Keratinocyte (primary cell): Measurements from ENCODE around the gene RALGPS1. TPM values are rescaled to one million over a fixed set of nuclear protein-coding genes. Genes with fewer than 3 reads are reported as not detected.

Source experiments
- DNase-seq: peaks from one replicate; pipeline ENCODE4 v3.0.0-alpha.2; 2011; ENCODE audit warnings: low read depth, missing footprints, low spot score
- FAIRE-seq: peaks from 2 replicates; lab custom pipeline; 2011; peaks lifted over from hg19 to GRCh38; lab: Jason Lieb, UNC
- H2AFZ ChIP-seq: 2 replicates; pipeline ENCODE4 v1.6.0; 2012; ENCODE audit warnings: low read length, control low read depth, inconsistent platforms; ENCODE audit not compliant: control insufficient read depth
- H3K27ac ChIP-seq: 2 replicates; pipeline ENCODE4 v1.5.1; 2011; ENCODE audit warnings: low read length; ENCODE audit not compliant: control insufficient read depth, insufficient read depth
- H3K27me3 ChIP-seq: 3 replicates; pipeline ENCODE4 v1.6.0; 2011; ENCODE audit warnings: low read length; ENCODE audit not compliant: control insufficient read depth, insufficient read depth; ENCODE audit errors: extremely low read depth
- H3K36me3 ChIP-seq, 2 experiments: 2 replicates in 1 of 2; 3 replicates in 1 of 2; pipeline ENCODE4 v1.5.1; 2011; ENCODE audit warnings: low read length in 2 of 2, mild to moderate bottlenecking in 1 of 2; ENCODE audit not compliant: control insufficient read depth in 2 of 2, insufficient read depth in 2 of 2; ENCODE audit errors: extremely low read depth in 1 of 2
- H3K4me1 ChIP-seq: 3 replicates; pipeline ENCODE4 v1.5.1; 2011; ENCODE audit warnings: low read length; ENCODE audit not compliant: control insufficient read depth, insufficient read depth; ENCODE audit errors: extremely low read depth
- H3K4me2 ChIP-seq: 3 replicates; pipeline ENCODE4 v1.6.0; 2011; ENCODE audit warnings: low read depth, low read length; ENCODE audit not compliant: control insufficient read depth, insufficient read depth; ENCODE audit errors: extremely low read depth
- H3K4me3 ChIP-seq, 3 experiments: fragments of 200-600 bp in 1 of 3; sonication (generic) in 1 of 3; 2 replicates in 2 of 3; 3 replicates in 1 of 3; pipeline ENCODE4 v1.5.1; 2011 to 2016; ENCODE audit warnings: low read length in 3 of 3, mild to moderate bottlenecking in 3 of 3, control low read depth in 2 of 3, inconsistent platforms in 1 of 3, low read depth in 1 of 3, mixed read lengths in 1 of 3, mixed run types in 1 of 3, moderate library complexity in 1 of 3; ENCODE audit not compliant: control insufficient read depth in 2 of 3, insufficient read depth in 2 of 3; ENCODE audit errors: extremely low read depth in 1 of 3
- H3K79me2 ChIP-seq: 2 replicates; pipeline ENCODE4 v1.6.0; 2012; ENCODE audit warnings: low read length; ENCODE audit not compliant: control insufficient read depth, insufficient read depth
- H3K9ac ChIP-seq: 3 replicates; pipeline ENCODE4 v1.6.0; 2011; ENCODE audit warnings: low read length; ENCODE audit not compliant: control insufficient read depth, insufficient read depth; ENCODE audit errors: extremely low read depth
- H3K9me1 ChIP-seq: 3 replicates; pipeline ENCODE4 v1.6.0; 2011; ENCODE audit warnings: low read length; ENCODE audit not compliant: control insufficient read depth, insufficient read depth; ENCODE audit errors: extremely low read depth
- H3K9me3 ChIP-seq: 2 replicates; pipeline ENCODE4 v1.5.1; 2012; ENCODE audit warnings: low read depth, low read length; ENCODE audit not compliant: control insufficient read depth
- H4K20me1 ChIP-seq: 3 replicates; pipeline ENCODE4 v1.6.0; 2011; ENCODE audit warnings: low read length; ENCODE audit not compliant: control insufficient read depth, insufficient read depth; ENCODE audit errors: extremely low read depth
- EZH2 ChIP-seq: IDR thresholded peaks from one replicate; pipeline ENCODE4 v1.6.1; 2012; ENCODE audit warnings: inconsistent platforms, mild to moderate bottlenecking, low read length, moderate library complexity
- dilution Hi-C: fragments of 300-500 bp; cut with MboI; formaldehyde crosslinking; loops from one replicate; pipeline ENCODE4 v1.7.0; 2020; ENCODE audit warnings: low sequenced_read_pairs; ENCODE audit not compliant: extremely low pct_ligation_motif_present
- polyA plus RNA-seq, 5 experiments: library from polyadenylated mRNA; depleted of rRNA in 3 of 5; stranded (reverse) in 3 of 5; stranded (forward) in 1 of 5; unstranded in 1 of 5; fragments of >200 nt; gene quantifications; 1 replicate in 1 of 5; 2 replicates in 3 of 5; 3 replicates in 1 of 5; pipeline versions ENCODE4 v1.2.1 to v1.2.3, GENCODE V29; 2011 to 2012; ENCODE audit warnings: missing spikeins in 2 of 5, low read depth in 1 of 5, low replicate concordance in 1 of 5
- TF ChIP-seq, protein P1 (sequence below), 3 experiments: IDR thresholded peaks in 1 of 3; conservative IDR thresholded peaks in 1 of 3; optimal IDR thresholded peaks in 1 of 3; 2 replicates in 2 of 3; 3 replicates in 1 of 3; pipeline versions ENCODE3 to v1.5.1; 2011; ENCODE audit warnings: low read length in 3 of 3, mild to moderate bottlenecking in 3 of 3, moderate library complexity in 2 of 3, control low read depth in 1 of 3, inconsistent platforms in 1 of 3; ENCODE audit not compliant: insufficient read depth in 2 of 3; ENCODE audit errors: extremely low read depth in 1 of 3

The RALGPS1 gene
- polyA plus RNA-seq, 1 donor (not counting 4 experiments of a cell fraction or from before 2014, with no cell fraction given), result 0.56 TPM

DNA sequence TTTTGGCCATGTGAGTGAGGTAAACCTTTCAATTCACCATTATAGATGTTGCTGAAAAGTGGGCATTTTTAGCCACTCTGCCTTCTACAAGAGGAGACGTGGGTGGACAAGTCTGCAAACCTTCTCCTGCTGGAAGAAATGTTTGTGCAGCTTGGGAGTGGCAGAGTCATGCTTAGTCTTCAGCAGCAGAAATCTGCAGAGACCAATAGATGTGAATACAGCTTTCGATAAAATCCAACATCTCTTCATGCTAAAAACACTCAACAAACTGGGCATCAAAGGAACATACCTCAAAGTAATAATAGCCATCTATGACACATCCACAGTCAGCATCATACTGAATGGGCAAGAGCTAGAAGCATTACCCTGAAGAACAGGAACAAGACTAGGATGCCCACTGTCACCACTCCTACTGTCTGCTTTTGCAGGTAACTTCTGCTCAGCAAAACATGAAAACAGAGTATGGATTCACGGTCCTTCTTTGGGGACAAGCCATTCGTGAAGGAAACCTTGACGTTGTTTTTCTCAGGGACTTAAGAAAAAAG, 91.3 kb downstream of the RALGPS1 start:
- Histone ChIP-seq H3K36me3 (no peaks in the 10 kb centered on the region), H3K9me3 (no peaks in the 10 kb centered on the region), H3K4me2 (no peak overlapping the region), H3K4me3 (no peak overlapping the region), H3K27me3 (peaks cover 4% of the 10 kb centered on the region), H4K20me1 (no peaks in the 10 kb centered on the region), H3K4me1 (no peaks in the 10 kb centered on the region), H3K9me1 (no peaks in the 10 kb centered on the region), H3K27ac (no peak overlapping the region), H3K9ac (no peak overlapping the region), H2AFZ (no peak overlapping the region), H3K79me2 (no peaks in the 10 kb centered on the region)
- dilution Hi-C loops, result no loop called here
- FAIRE-seq (no peak), DNase-seq (no peak)
- TF ChIP-seq, protein P1, sequence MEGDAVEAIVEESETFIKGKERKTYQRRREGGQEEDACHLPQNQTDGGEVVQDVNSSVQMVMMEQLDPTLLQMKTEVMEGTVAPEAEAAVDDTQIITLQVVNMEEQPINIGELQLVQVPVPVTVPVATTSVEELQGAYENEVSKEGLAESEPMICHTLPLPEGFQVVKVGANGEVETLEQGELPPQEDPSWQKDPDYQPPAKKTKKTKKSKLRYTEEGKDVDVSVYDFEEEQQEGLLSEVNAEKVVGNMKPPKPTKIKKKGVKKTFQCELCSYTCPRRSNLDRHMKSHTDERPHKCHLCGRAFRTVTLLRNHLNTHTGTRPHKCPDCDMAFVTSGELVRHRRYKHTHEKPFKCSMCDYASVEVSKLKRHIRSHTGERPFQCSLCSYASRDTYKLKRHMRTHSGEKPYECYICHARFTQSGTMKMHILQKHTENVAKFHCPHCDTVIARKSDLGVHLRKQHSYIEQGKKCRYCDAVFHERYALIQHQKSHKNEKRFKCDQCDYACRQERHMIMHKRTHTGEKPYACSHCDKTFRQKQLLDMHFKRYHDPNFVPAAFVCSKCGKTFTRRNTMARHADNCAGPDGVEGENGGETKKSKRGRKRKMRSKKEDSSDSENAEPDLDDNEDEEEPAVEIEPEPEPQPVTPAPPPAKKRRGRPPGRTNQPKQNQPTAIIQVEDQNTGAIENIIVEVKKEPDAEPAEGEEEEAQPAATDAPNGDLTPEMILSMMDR (optimal IDR thresholded peaks at IDR 0.05 in 1 of 3, IDR thresholded peaks at IDR 0.05 in 1 of 3, conservative IDR thresholded peaks at IDR 0.05 in 1 of 3; ENCODE audit: extremely low read depth in 1 of 3, insufficient read depth in 2 of 3, low read length in 3 of 3), result no peak

DNA sequence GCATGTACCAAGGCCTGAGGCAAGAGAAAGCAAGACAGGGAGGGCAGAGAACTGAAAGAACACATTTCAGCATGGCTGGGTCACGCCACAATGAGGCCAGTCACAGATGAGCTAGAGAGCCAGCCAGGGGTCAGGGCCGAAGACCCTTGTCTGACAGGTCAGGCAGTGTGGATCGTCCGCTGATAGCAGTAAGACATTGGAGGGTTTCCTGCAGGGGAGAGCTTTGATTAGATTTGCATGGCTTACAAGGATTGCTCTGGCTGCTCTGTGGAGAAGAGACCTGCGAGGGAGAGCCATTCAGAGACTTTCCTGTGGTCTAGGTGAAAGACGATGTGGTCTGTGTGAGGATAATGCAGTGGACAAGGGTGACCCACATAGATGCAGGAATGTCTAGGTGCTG, 93.1 kb downstream of the RALGPS1 start:
- dilution Hi-C loops, result no loop called here
- Histone ChIP-seq H4K20me1 (no peaks in the 10 kb centered on the region), H3K4me1 (no peaks in the 10 kb centered on the region), H2AFZ (no peak overlapping the region), H3K9me3 (no peaks in the 10 kb centered on the region), H3K9ac (no peak overlapping the region), H3K4me3 (no peak overlapping the region), H3K27ac (no peak overlapping the region), H3K9me1 (no peaks in the 10 kb centered on the region), H3K4me2 (no peak overlapping the region), H3K79me2 (no peaks in the 10 kb centered on the region), H3K27me3 (peaks cover 8% of the 10 kb centered on the region), H3K36me3 (no peaks in the 10 kb centered on the region)
- DNase-seq (no peak), FAIRE-seq (no peak)
- TF ChIP-seq, protein P1 (optimal IDR thresholded peaks at IDR 0.05 in 1 of 3, IDR thresholded peaks at IDR 0.05 in 1 of 3, conservative IDR thresholded peaks at IDR 0.05 in 1 of 3; ENCODE audit: extremely low read depth in 1 of 3, insufficient read depth in 2 of 3, low read length in 3 of 3), result no peak
- TF ChIP-seq EZH2, result no peak
